GM21367 (cell line): Measurements from ENCODE around the gene GLG1.
"Not testable (repeated sequence)": the region's sequence is repeated elsewhere in the genome, so short reads cannot be mapped to it uniquely, and the experiment has no call there.

Experiments used
- ATAC-seq: cut with Tn5 transposase; IDR thresholded peaks from one replicate; pipeline ENCODE4 v1.9.1; 2021; ENCODE audit not compliant: unreplicated experiment

GLG1 gene

GRCh38 chr16:74412775-74413390, 194.0 kb downstream of the GLG1 start:
- not testable (repeated sequence) for ATAC-seq

GRCh38 chr16:74412138-74412774, 194.7 kb downstream of the GLG1 start:
- not testable (repeated sequence) for ATAC-seq

- ATAC-seq, result not testable (repeated sequence)
These were observed 195.9 kb downstream of the GLG1 start for GRCh38 chr16:74410981-74411380.

- not testable (repeated sequence) for ATAC-seq
These were observed 196.6 kb downstream of the GLG1 start for GRCh38 chr16:74410057-74410957.

- not testable (repeated sequence) for ATAC-seq
These were observed 197.5 kb downstream of the GLG1 start for GRCh38 chr16:74409185-74409981.

- not testable (repeated sequence) for ATAC-seq
These were observed 199.6 kb downstream of the GLG1 start for GRCh38 chr16:74407362-74407705.

GRCh38 chr16:74406600-74407361, 200.1 kb downstream of the GLG1 start:
- not testable (repeated sequence) for ATAC-seq

- not testable (repeated sequence) for ATAC-seq
These were observed 202.6 kb downstream of the GLG1 start for GRCh38 chr16:74404148-74404933.

GRCh38 chr16:74400238-74400637, 206.7 kb downstream of the GLG1 start:
- ATAC-seq, result not testable (repeated sequence)

- not testable (repeated sequence) for ATAC-seq
These were observed 208.6 kb downstream of the GLG1 start for GRCh38 chr16:74398212-74398895.
